H1 (cell line): ENCODE results near the gene FAM219A. TPM values are rescaled to one million over a fixed set of nuclear protein-coding genes. Genes with fewer than 3 reads are reported as not detected.

Experiments used
- CTCF ChIA-PET: fragments of 300-600 bp; sonication (Branson Sonifier 250); formaldehyde crosslinking; loops from one replicate; lab custom pipeline; 2021; ENCODE audit not compliant: partially characterized antibody; lab: Charles Lee
- POLR2A ChIA-PET: fragments of 300-600 bp; sonication (Branson Sonifier 250); formaldehyde crosslinking; loops from one replicate; lab custom pipeline; 2021; ENCODE audit warnings: inconsistent platforms; ENCODE audit not compliant: partially characterized antibody; lab: Charles Lee
- DNase-seq, 2 experiments: peaks; one replicate each; pipeline versions ENCODE4 v3.0.0 to v3.0.0-alpha.2; 2010 to 2022; ENCODE audit warnings: low spot score in 2 of 2, low read depth in 1 of 2, mixed read lengths in 1 of 2
- FAIRE-seq: peaks from 2 replicates; lab custom pipeline; 2011; peaks lifted over from hg19 to GRCh38; lab: Jason Lieb, UNC
- H2AFZ ChIP-seq: 2 replicates; pipeline ENCODE4 v1.8.1; 2012; ENCODE audit warnings: low read length, inconsistent platforms
- H2AK5ac ChIP-seq: 2 replicates; pipeline ENCODE4 v1.6.1; 2013; ENCODE audit warnings: low read depth, low read length
- H2BK120ac ChIP-seq: replicated peaks from 2 replicates; pipeline ENCODE3; 2013; ENCODE audit warnings: low read depth, low read length, inconsistent platforms
- H2BK12ac ChIP-seq: 2 replicates; pipeline ENCODE4 v1.6.1; 2013; ENCODE audit warnings: low read depth, low read length
- H2BK15ac ChIP-seq: 2 replicates; pipeline ENCODE4 v1.6.1; 2013; ENCODE audit warnings: low read length
- H2BK20ac ChIP-seq: 2 replicates; pipeline ENCODE4 v1.6.1; 2013; ENCODE audit warnings: low read length
- H2BK5ac ChIP-seq: 2 replicates; pipeline ENCODE4 v1.6.1; 2013; ENCODE audit warnings: low read depth, low read length
- H3K14ac ChIP-seq: 2 replicates; pipeline ENCODE4 v1.6.1; 2013; ENCODE audit warnings: inconsistent platforms; ENCODE audit not compliant: insufficient read length
- H3K18ac ChIP-seq: 2 replicates; pipeline ENCODE4 v1.6.1; 2013; ENCODE audit warnings: low read length; ENCODE audit errors: extremely low read depth
- H3K23ac ChIP-seq: 2 replicates; pipeline ENCODE4 v1.6.1; 2013; ENCODE audit warnings: inconsistent platforms; ENCODE audit not compliant: insufficient read length
- H3K23me2 ChIP-seq: 2 replicates; pipeline ENCODE4 v1.6.1; 2013; ENCODE audit warnings: low read depth, low read length
- H3K27ac ChIP-seq: 2 replicates; pipeline ENCODE4 v1.6.1; 2011; ENCODE audit warnings: low read depth, low read length, inconsistent platforms
- H3K27me3 ChIP-seq, 4 experiments: replicated peaks in 1 of 4; 1 replicate in 1 of 4; 2 replicates in 3 of 4; pipeline versions ENCODE4 v1.6.1 to v1.8.1; 2011 to 2013; ENCODE audit warnings: low read length in 3 of 4, mild to moderate bottlenecking in 3 of 4, inconsistent platforms in 2 of 4, mixed read lengths in 2 of 4, moderate library complexity in 1 of 4; ENCODE audit not compliant: control insufficient read depth in 3 of 4, insufficient read depth in 3 of 4; ENCODE audit errors: extremely low read depth in 1 of 4
- H3K36me3 ChIP-seq, 4 experiments: 2 replicates each; pipeline versions ENCODE4 v1.6.1 to v1.8.1; 2011 to 2013; ENCODE audit warnings: mild to moderate bottlenecking in 4 of 4, low read length in 3 of 4, moderate library complexity in 2 of 4, control low read depth in 1 of 4, inconsistent platforms in 1 of 4; ENCODE audit not compliant: insufficient read depth in 4 of 4, control insufficient read depth in 2 of 4
- H3K4ac ChIP-seq: replicated peaks from 2 replicates; pipeline ENCODE3; 2013; ENCODE audit warnings: low read length, low read depth, mixed read lengths, inconsistent platforms; ENCODE audit not compliant: insufficient read length
- H3K4me1 ChIP-seq, 4 experiments: replicated peaks in 1 of 4; 1 replicate in 1 of 4; 2 replicates in 3 of 4; pipeline versions ENCODE4 v1.6.1 to v1.8.1; 2011 to 2013; ENCODE audit warnings: low read length in 3 of 4, inconsistent platforms in 2 of 4, mixed read lengths in 1 of 4; ENCODE audit not compliant: insufficient read depth in 4 of 4, control insufficient read depth in 3 of 4
- H3K4me2 ChIP-seq, 2 experiments: 2 replicates each; pipeline versions ENCODE4 v1.6.1 to v1.8.1; 2011 to 2013; ENCODE audit warnings: low read depth in 2 of 2, low read length in 2 of 2, control low read depth in 1 of 2, inconsistent platforms in 1 of 2, mild to moderate bottlenecking in 1 of 2; ENCODE audit not compliant: insufficient read depth in 1 of 2
- H3K4me3 ChIP-seq, 4 experiments: fragments of 200-600, 300-600 bp in 1 of 4; sonication (generic), shearing (Covaris generic), sonication (Bioruptor Twin) in 1 of 4; 2 replicates each; pipeline versions ENCODE4 v1.5.1 to v1.8.1; 2011 to 2016; ENCODE audit warnings: low read length in 4 of 4, low read depth in 3 of 4, control low read depth in 2 of 4, inconsistent platforms in 2 of 4, mild to moderate bottlenecking in 2 of 4, mixed read lengths in 1 of 4, moderate library complexity in 1 of 4; ENCODE audit not compliant: insufficient read depth in 2 of 4; ENCODE audit errors: extremely low read depth in 1 of 4
- H3K56ac ChIP-seq: replicated peaks from 2 replicates; pipeline ENCODE3; 2013; ENCODE audit warnings: low read depth, mild to moderate bottlenecking, mixed read lengths, low read length, inconsistent platforms; ENCODE audit not compliant: insufficient read length
- H3K79me1 ChIP-seq: 2 replicates; pipeline ENCODE4 v1.6.1; 2013; ENCODE audit warnings: low read depth, low read length, control low read depth
- H3K79me2 ChIP-seq, 2 experiments: 2 replicates each; pipeline versions ENCODE4 v1.6.1 to v1.8.1; 2012 to 2013; ENCODE audit warnings: low read length in 2 of 2, mild to moderate bottlenecking in 2 of 2, inconsistent platforms in 1 of 2; ENCODE audit not compliant: insufficient read depth in 2 of 2, control insufficient read depth in 1 of 2
- H3K9ac ChIP-seq, 4 experiments: replicated peaks in 1 of 4; 1 replicate in 1 of 4; 2 replicates in 3 of 4; pipeline versions ENCODE4 v1.6.1 to v1.8.1; 2011 to 2013; ENCODE audit warnings: low read depth in 3 of 4, low read length in 3 of 4, control low read depth in 2 of 4, mild to moderate bottlenecking in 2 of 4, moderate library complexity in 2 of 4, inconsistent platforms in 1 of 4; ENCODE audit errors: extremely low read depth in 1 of 4
- H3K9me3 ChIP-seq, 2 experiments: 2 replicates each; pipeline versions ENCODE4 v1.6.1 to v1.8.1; 2012 to 2013; ENCODE audit warnings: mild to moderate bottlenecking in 2 of 2, moderate library complexity in 2 of 2, control low read depth in 1 of 2, inconsistent platforms in 1 of 2, low read depth in 1 of 2, low read length in 1 of 2, mixed read lengths in 1 of 2; ENCODE audit not compliant: insufficient read depth in 2 of 2
- H4K20me1 ChIP-seq, 2 experiments: replicated peaks in 1 of 2; 2 replicates each; pipeline versions ENCODE3 to v1.8.1; 2011 to 2013; ENCODE audit warnings: inconsistent platforms in 2 of 2, low read length in 2 of 2, mild to moderate bottlenecking in 1 of 2; ENCODE audit not compliant: insufficient read depth in 2 of 2, control insufficient read depth in 1 of 2
- H4K5ac ChIP-seq: 2 replicates; pipeline ENCODE4 v1.6.1; 2013; ENCODE audit warnings: low read length, low read depth, mixed read lengths, inconsistent platforms; ENCODE audit not compliant: insufficient read length
- H4K8ac ChIP-seq: 2 replicates; pipeline ENCODE4 v1.8.0; 2013; ENCODE audit warnings: mild to moderate bottlenecking, moderate library complexity, low read length, inconsistent platforms; ENCODE audit not compliant: insufficient read depth; ENCODE audit errors: extremely low read depth
- H4K91ac ChIP-seq: replicated peaks from 2 replicates; pipeline ENCODE3; 2013; ENCODE audit warnings: low read length, mixed read lengths, inconsistent platforms; ENCODE audit not compliant: insufficient read length
- CBX8 ChIP-seq: fragments of 300-800, 300-1000 bp; sonication (generic); IDR thresholded peaks from 2 replicates; pipeline ENCODE4 v1.7.1; 2016; ENCODE audit warnings: low read depth, low read length, borderline replicate concordance
- CHD1 ChIP-seq: IDR thresholded peaks from 2 replicates; pipeline ENCODE4 v1.6.1; 2012; ENCODE audit warnings: low read depth, low read length, improper control_type of control experiment
- CHD2 ChIP-seq: IDR thresholded peaks from 2 replicates; pipeline ENCODE4 v1.6.1; 2012; ENCODE audit warnings: low read length, improper control_type of control experiment
- CTBP2 ChIP-seq: IDR thresholded peaks from 2 replicates; pipeline ENCODE4 v1.7.0; 2011; ENCODE audit warnings: borderline replicate concordance, mild to moderate bottlenecking, moderate library complexity, mixed read lengths, low read length; ENCODE audit not compliant: insufficient read depth, insufficient read length
- FOSL1 ChIP-seq: IDR thresholded peaks from 2 replicates; pipeline ENCODE4 v1.6.1; 2011; ENCODE audit warnings: mild to moderate bottlenecking, low read depth, low read length, moderate library complexity; ENCODE audit not compliant: insufficient read depth
- GTF2F1 ChIP-seq: IDR thresholded peaks from 2 replicates; pipeline ENCODE4 v1.6.1; 2012; ENCODE audit warnings: low read depth, low read length, improper control_type of control experiment, borderline replicate concordance
- HDAC6 ChIP-seq: IDR thresholded peaks from one replicate; pipeline ENCODE4 v1.7.1; 2012; ENCODE audit warnings: low read depth, mild to moderate bottlenecking, inconsistent platforms, low read length, moderate library complexity
- JUN ChIP-seq: IDR thresholded peaks from 2 replicates; pipeline ENCODE4 v1.6.1; 2011; ENCODE audit warnings: low read depth, mild to moderate bottlenecking, improper control_type of control experiment, low read length
- POLR2AphosphoS5 ChIP-seq: IDR thresholded peaks from 2 replicates; pipeline ENCODE4 v1.6.1; 2011; ENCODE audit warnings: low read depth, low read length
- RAD21 ChIP-seq, 2 experiments: IDR thresholded peaks in 1 of 2; conservative IDR thresholded peaks in 1 of 2; 2 replicates each; pipeline ENCODE4 v1.6.1; 2011; ENCODE audit warnings: low read depth in 2 of 2, low read length in 2 of 2, improper control_type of control experiment in 1 of 2, inconsistent platforms in 1 of 2, mild to moderate bottlenecking in 1 of 2, moderate library complexity in 1 of 2
- RNF2 ChIP-seq: fragments of 200-900, 300-1000 bp; sonication (generic); IDR thresholded peaks from 2 replicates; pipeline ENCODE4 v1.7.1; 2016; ENCODE audit warnings: borderline replicate concordance, low read depth, mild to moderate bottlenecking, antibody characterized with exemption, low read length; ENCODE audit not compliant: poor library complexity, severe bottlenecking; ENCODE audit errors: missing control alignments
- SRF ChIP-seq: IDR thresholded peaks from 2 replicates; pipeline ENCODE4 v1.6.1; 2011; ENCODE audit warnings: mild to moderate bottlenecking, low read depth, low read length, moderate library complexity
- TAF1 ChIP-seq: IDR thresholded peaks from 2 replicates; pipeline ENCODE4 v1.6.1; 2011; ENCODE audit warnings: mild to moderate bottlenecking, low read depth, low read length
- WGBS, 2 experiments: shearing (Covaris generic) in 1 of 2; methylation state at CpG; one replicate each; pipeline versions ENCODE4 v1.1.6 to v1.1.7; 2013 to 2015; ENCODE audit warnings: low lambda C conversion rate in 2 of 2, mixed read lengths in 2 of 2, inconsistent platforms in 1 of 2, low coverage in 1 of 2, missing lambda C conversion rate in 1 of 2; ENCODE audit not compliant: insufficient replicate concordance in 2 of 2, insufficient coverage in 1 of 2, insufficient read length in 1 of 2; ENCODE audit errors: extremely low coverage in 1 of 2, missing lambda C conversion rate in 1 of 2; 5-methylcytosine and 5-hydroxymethylcytosine counted together
- polyA plus RNA-seq, 7 experiments: library from polyadenylated mRNA; depleted of rRNA in 3 of 7; stranded (reverse) in 5 of 7; unstranded in 2 of 7; fragments of >200 nt in 5 of 7; fragments of 200-250 nt in 2 of 7; gene quantifications; 1 replicate in 5 of 7; 2 replicates in 1 of 7; 4 replicates in 1 of 7; pipeline versions ENCODE4 v1.2.1 to v1.2.3, GENCODE V29; 2011 to 2013; ENCODE audit warnings: missing spikeins in 2 of 7, mixed read lengths in 2 of 7
- total RNA-seq: library from RNA; stranded (reverse); fragmentation: NEBNext Ultra II Directional; extraction: Animal tissue kit (Norgen Biotek cat#: 25700); gene quantifications from 2 replicates; pipeline ENCODE4 v1.2.1, GENCODE V29; 2021

The FAM219A gene
- total and polyA plus RNA-seq, 2 of the 8 experiments (the other 6 are each of a cell fraction or from before 2014, with no cell fraction given): 7.7 to 10.4 TPM

DNA sequence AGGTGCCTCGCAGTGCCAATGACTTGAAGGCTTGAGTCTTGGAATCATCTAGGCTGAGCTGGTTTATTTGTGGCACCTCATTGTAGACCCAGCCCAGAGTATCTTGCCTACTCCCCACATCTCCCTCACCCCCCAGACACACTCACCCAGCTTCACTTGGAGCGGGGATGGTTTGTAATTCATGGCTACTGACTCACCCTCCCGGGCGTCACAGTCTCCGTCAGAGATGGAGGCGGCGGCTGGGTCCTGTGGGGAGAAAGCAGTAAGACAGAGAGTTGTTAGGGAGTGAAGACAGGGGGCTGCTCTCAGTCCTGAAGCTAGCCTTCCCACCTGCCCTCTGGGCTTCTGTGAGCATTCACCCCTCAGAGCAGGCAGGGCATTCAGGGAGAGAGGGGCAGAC is 52.7 kb downstream of the FAM219A start:
- no peak for DNase-seq
- Histone ChIP-seq H3K9ac (no peak overlapping the region), H3K23me2 (no peaks in the 10 kb centered on the region), H3K36me3 (no peaks in the 10 kb centered on the region; a peak in 2 of 8 replicates), H2AFZ (no peak overlapping the region), H2BK5ac (no peak overlapping the region), H3K4me3 (no peak overlapping the region), H2BK12ac (no peak overlapping the region), H3K79me1 (no peaks in the 10 kb centered on the region), H4K91ac (no peak overlapping the region), H4K5ac (no peak overlapping the region)
- ChIA-PET POLR2A (no interaction called here), CTCF (interaction anchor here (0.7 to 4.1 kb wide), 14 partner anchors 11 to 198 kb away, joined by 3 to 56 read pairs (median 16); partner anchors contain the start of gene MYORG)
- TF ChIP-seq CHD2 (no peak), SRF (no peak), CBX8 (no peak), FOSL1 (no peak), GTF2F1 (no peak), RNF2 (no peak), POLR2AphosphoS5 (no peak), CHD1 (no peak), RAD21 (IDR thresholded peaks at IDR 0.05 in 1 of 2, conservative IDR thresholded peaks at IDR 0.05 in 1 of 2; ENCODE audit: low read depth in 2 of 2, low read length in 2 of 2) (no peak), TAF1 (no peak), HDAC6 (no peak), JUN (no peak), CTBP2 (no peak)
- TF ChIP-seq, all 59 proteins: peak for 0
- no peak overlapping the region for H3K4me2 ChIP-seq
- H4K8ac ChIP-seq: no peak overlapping the region
- H3K27ac ChIP-seq: no peak overlapping the region
- no peaks in the 10 kb centered on the region for H3K4me1 ChIP-seq
- H2BK15ac ChIP-seq: no peak overlapping the region
- no peak overlapping the region for H2AK5ac ChIP-seq
- no peak for FAIRE-seq
- 94% methylated on average over 6 of the region's 7 CpGs; no CpG with 5 or more reads in 1 of the 2 experiments for WGBS, 2 experiments
- H3K18ac ChIP-seq: no peak overlapping the region
- no peaks in the 10 kb centered on the region for H3K9me3 ChIP-seq
- H2BK120ac ChIP-seq: no peak overlapping the region
- H3K4ac ChIP-seq: no peak overlapping the region
- no peak overlapping the region for H3K56ac ChIP-seq
- H3K27me3 ChIP-seq: no peaks in the 10 kb centered on the region
- H3K23ac ChIP-seq: no peak overlapping the region
- H4K20me1 ChIP-seq: peaks cover 0 to 3% of the 10 kb centered on the region in 2 experiments
- no peak overlapping the region for H3K14ac ChIP-seq
- no peak overlapping the region for H2BK20ac ChIP-seq
- no peaks in the 10 kb centered on the region for H3K79me2 ChIP-seq
